ENCODE data around the gene ITPR2. TPM values are rescaled to one million over a fixed set of nuclear protein-coding genes. Genes with fewer than 3 reads are reported as not detected.
"Not testable (repeated sequence)": the region's sequence is repeated elsewhere in the genome, so short reads cannot be mapped to it uniquely, and the experiment has no call there.

The ITPR2 gene
- total RNA-seq, 3 donors from 2014 or later (not counting 1 experiment from before 2014, with no cell fraction given), result 59.1 to 70.7 (median 68.2) TPM

GRCh38 chr12:26783131-26783526 lies 49.9 kb downstream of the ITPR2 start:
- intact Hi-C loops (cut with micrococcal nuclease), result no loop called here
- no peak overlapping the region for H3K27ac ChIP-seq (ENCODE audit: low read length)

GRCh38 chr12:26782372-26783130 lies 50.4 kb downstream of the ITPR2 start:
- DNase-seq (no peak), ATAC-seq (no peak)
- intact Hi-C loops (cut with micrococcal nuclease), result no loop called here
- H3K4me3 ChIP-seq (ENCODE audit: low read length), result no peak overlapping the region
- H3K9me3 ChIP-seq (ENCODE audit: control insufficient read depth, insufficient read depth, low read length), result peaks cover 11% of the 10 kb centered on the region
- H3K36me3 ChIP-seq (ENCODE audit: control insufficient read depth, insufficient read depth, low read length), result no peaks in the 10 kb centered on the region
- H3K27ac ChIP-seq (ENCODE audit: low read length), result no peak overlapping the region
- Mint-ChIP-seq H3K9me3 (no peaks in the 10 kb centered on the region), H3K4me3 (no peak overlapping the region), H3K27ac (no peak overlapping the region), H3K27me3 (ENCODE audit: low read depth in 2 of 2) (no peaks in the 10 kb centered on the region), H3K4me1 (peaks cover 8 to 13% of the 10 kb centered on the region in 2 donors), H3K36me3 (peaks cover 12% of the 10 kb centered on the region)
- WGBS (ENCODE audit: insufficient coverage), result 100% methylated on average over 3 of the region's 3 CpGs
- no peak for TF ChIP-seq CTCF (IDR thresholded peaks at IDR 0.05)
- no peaks in the 10 kb centered on the region for H3K27me3 ChIP-seq (ENCODE audit: control insufficient read depth, insufficient read depth, low read length)
- no peaks in the 10 kb centered on the region for H3K4me1 ChIP-seq (ENCODE audit: control insufficient read depth, insufficient read depth, low read length)

More at GRCh38 chr12:26783131-26783526, 49.9 kb downstream of the ITPR2 start:
- peaks cover 1% of the 10 kb centered on the region for H3K36me3 ChIP-seq (ENCODE audit: control insufficient read depth, insufficient read depth, low read length)
- H3K27me3 ChIP-seq (ENCODE audit: control insufficient read depth, insufficient read depth, low read length), result no peaks in the 10 kb centered on the region
- Mint-ChIP-seq H3K27me3 (ENCODE audit: low read depth in 2 of 2) (no peaks in the 10 kb centered on the region), H3K9me3 (no peaks in the 10 kb centered on the region), H3K4me3 (no peak overlapping the region), H3K4me1 (peaks cover 8 to 13% of the 10 kb centered on the region in 2 donors), H3K36me3 (peaks cover 8% of the 10 kb centered on the region), H3K27ac (no peak overlapping the region)
- no peaks in the 10 kb centered on the region for H3K4me1 ChIP-seq (ENCODE audit: control insufficient read depth, insufficient read depth, low read length)
- TF ChIP-seq CTCF (IDR thresholded peaks at IDR 0.05), result no peak
- no CpG with 5 or more reads among the region's 1 CpG for WGBS (ENCODE audit: insufficient coverage)
- no peak overlapping the region for H3K4me3 ChIP-seq (ENCODE audit: low read length)
- no peak for DNase-seq
- no peak for ATAC-seq
- peaks cover 5% of the 10 kb centered on the region for H3K9me3 ChIP-seq (ENCODE audit: control insufficient read depth, insufficient read depth, low read length)

GRCh38 chr12:26780656-26781055 lies 52.3 kb downstream of the ITPR2 start:
- H3K4me3 ChIP-seq (ENCODE audit: low read length); H3K4me3 Mint-ChIP-seq; intact Hi-C loops (cut with micrococcal nuclease); H3K9me3 Mint-ChIP-seq; ATAC-seq; H3K36me3 ChIP-seq (ENCODE audit: control insufficient read depth, insufficient read depth, low read length); H3K27ac Mint-ChIP-seq; H3K4me1 ChIP-seq (ENCODE audit: control insufficient read depth, insufficient read depth, low read length); H3K27me3 Mint-ChIP-seq (ENCODE audit: low read depth in 2 of 2); H3K27ac ChIP-seq (ENCODE audit: low read length); DNase-seq; H3K27me3 ChIP-seq (ENCODE audit: control insufficient read depth, insufficient read depth, low read length): not testable (repeated sequence)
- H3K36me3 Mint-ChIP-seq, result peaks cover 28% of the 10 kb centered on the region
- peaks cover 15 to 16% of the 10 kb centered on the region in 2 donors for H3K4me1 Mint-ChIP-seq
- peaks cover 18% of the 10 kb centered on the region for H3K9me3 ChIP-seq (ENCODE audit: control insufficient read depth, insufficient read depth, low read length)
- WGBS (ENCODE audit: insufficient coverage), result 100% methylated on average over 2 of the region's 2 CpGs

GRCh38 chr12:26778173-26778775 lies 54.7 kb downstream of the ITPR2 start:
- H3K27ac ChIP-seq (ENCODE audit: low read length); H3K27ac Mint-ChIP-seq; ATAC-seq; H3K4me3 ChIP-seq (ENCODE audit: low read length); intact Hi-C loops (cut with micrococcal nuclease); H3K27me3 Mint-ChIP-seq (ENCODE audit: low read depth in 2 of 2); H3K27me3 ChIP-seq (ENCODE audit: control insufficient read depth, insufficient read depth, low read length); DNase-seq; H3K36me3 ChIP-seq (ENCODE audit: control insufficient read depth, insufficient read depth, low read length); H3K4me1 ChIP-seq (ENCODE audit: control insufficient read depth, insufficient read depth, low read length); H3K9me3 Mint-ChIP-seq; H3K4me3 Mint-ChIP-seq: not testable (repeated sequence)
- Mint-ChIP-seq H3K36me3 (peaks cover 28% of the 10 kb centered on the region), H3K4me1 (peaks cover 30 to 32% of the 10 kb centered on the region in 2 donors)
- WGBS (ENCODE audit: insufficient coverage), result 96% methylated on average over 5 of the region's 5 CpGs
- peaks cover 18% of the 10 kb centered on the region for H3K9me3 ChIP-seq (ENCODE audit: control insufficient read depth, insufficient read depth, low read length)
